Measurements from ENCODE around the gene JAM3.

DNA sequence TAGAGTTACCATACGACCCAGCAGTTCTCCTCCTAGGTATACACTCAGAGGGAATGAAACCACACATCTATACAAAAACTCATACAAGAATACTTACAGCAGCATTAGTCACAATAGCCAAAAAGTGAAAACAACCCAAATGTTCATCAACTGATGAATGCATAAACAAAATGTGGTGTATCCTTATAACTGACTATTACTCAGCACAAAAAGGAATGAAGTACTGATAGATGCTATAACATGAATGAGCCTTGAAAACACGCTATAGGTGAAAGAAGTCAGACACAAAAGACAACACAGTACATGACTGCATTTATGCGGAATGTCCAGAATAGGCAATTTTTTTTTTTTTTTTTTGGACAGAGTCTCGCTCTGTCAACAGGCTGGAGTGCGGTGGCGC, 131.8 kb downstream of the JAM3 start:
- TF ChIP-seq, protein P1, sequence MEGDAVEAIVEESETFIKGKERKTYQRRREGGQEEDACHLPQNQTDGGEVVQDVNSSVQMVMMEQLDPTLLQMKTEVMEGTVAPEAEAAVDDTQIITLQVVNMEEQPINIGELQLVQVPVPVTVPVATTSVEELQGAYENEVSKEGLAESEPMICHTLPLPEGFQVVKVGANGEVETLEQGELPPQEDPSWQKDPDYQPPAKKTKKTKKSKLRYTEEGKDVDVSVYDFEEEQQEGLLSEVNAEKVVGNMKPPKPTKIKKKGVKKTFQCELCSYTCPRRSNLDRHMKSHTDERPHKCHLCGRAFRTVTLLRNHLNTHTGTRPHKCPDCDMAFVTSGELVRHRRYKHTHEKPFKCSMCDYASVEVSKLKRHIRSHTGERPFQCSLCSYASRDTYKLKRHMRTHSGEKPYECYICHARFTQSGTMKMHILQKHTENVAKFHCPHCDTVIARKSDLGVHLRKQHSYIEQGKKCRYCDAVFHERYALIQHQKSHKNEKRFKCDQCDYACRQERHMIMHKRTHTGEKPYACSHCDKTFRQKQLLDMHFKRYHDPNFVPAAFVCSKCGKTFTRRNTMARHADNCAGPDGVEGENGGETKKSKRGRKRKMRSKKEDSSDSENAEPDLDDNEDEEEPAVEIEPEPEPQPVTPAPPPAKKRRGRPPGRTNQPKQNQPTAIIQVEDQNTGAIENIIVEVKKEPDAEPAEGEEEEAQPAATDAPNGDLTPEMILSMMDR (IDR thresholded peaks at IDR 0.05): no peak
- TF ChIP-seq NFYB (CRISPR knock-in tag; conservative IDR thresholded peaks at IDR 0.05; ENCODE audit: low read depth) (no peak), SMAD3 (CRISPR knock-in tag; IDR thresholded peaks at IDR 0.05; ENCODE audit: borderline replicate concordance) (no peak), ETV6 (CRISPR knock-in tag; IDR thresholded peaks at IDR 0.05) (no peak), TEAD4 (CRISPR knock-in tag; IDR thresholded peaks at IDR 0.05) (no peak), ZNF121 (CRISPR knock-in tag; IDR thresholded peaks at IDR 0.05) (no peak), NR2C2 (CRISPR knock-in tag; IDR thresholded peaks at IDR 0.05) (no peak), JUN (CRISPR knock-in tag; IDR thresholded peaks at IDR 0.05) (no peak), CBFB (CRISPR knock-in tag; IDR thresholded peaks at IDR 0.05; ENCODE audit: low read depth) (no peak)
- TF ChIP-seq, protein P2, sequence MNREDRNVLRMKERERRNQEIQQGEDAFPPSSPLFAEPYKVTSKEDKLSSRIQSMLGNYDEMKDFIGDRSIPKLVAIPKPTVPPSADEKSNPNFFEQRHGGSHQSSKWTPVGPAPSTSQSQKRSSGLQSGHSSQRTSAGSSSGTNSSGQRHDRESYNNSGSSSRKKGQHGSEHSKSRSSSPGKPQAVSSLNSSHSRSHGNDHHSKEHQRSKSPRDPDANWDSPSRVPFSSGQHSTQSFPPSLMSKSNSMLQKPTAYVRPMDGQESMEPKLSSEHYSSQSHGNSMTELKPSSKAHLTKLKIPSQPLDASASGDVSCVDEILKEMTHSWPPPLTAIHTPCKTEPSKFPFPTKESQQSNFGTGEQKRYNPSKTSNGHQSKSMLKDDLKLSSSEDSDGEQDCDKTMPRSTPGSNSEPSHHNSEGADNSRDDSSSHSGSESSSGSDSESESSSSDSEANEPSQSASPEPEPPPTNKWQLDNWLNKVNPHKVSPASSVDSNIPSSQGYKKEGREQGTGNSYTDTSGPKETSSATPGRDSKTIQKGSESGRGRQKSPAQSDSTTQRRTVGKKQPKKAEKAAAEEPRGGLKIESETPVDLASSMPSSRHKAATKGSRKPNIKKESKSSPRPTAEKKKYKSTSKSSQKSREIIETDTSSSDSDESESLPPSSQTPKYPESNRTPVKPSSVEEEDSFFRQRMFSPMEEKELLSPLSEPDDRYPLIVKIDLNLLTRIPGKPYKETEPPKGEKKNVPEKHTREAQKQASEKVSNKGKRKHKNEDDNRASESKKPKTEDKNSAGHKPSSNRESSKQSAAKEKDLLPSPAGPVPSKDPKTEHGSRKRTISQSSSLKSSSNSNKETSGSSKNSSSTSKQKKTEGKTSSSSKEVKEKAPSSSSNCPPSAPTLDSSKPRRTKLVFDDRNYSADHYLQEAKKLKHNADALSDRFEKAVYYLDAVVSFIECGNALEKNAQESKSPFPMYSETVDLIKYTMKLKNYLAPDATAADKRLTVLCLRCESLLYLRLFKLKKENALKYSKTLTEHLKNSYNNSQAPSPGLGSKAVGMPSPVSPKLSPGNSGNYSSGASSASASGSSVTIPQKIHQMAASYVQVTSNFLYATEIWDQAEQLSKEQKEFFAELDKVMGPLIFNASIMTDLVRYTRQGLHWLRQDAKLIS (CRISPR knock-in tag; IDR thresholded peaks at IDR 0.05; ENCODE audit: borderline replicate concordance): no peak
- TF ChIP-seq, protein P3, sequence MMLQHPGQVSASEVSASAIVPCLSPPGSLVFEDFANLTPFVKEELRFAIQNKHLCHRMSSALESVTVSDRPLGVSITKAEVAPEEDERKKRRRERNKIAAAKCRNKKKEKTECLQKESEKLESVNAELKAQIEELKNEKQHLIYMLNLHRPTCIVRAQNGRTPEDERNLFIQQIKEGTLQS (CRISPR knock-in tag; conservative IDR thresholded peaks at IDR 0.05): no peak
- TF ChIP-seq, protein P4, sequence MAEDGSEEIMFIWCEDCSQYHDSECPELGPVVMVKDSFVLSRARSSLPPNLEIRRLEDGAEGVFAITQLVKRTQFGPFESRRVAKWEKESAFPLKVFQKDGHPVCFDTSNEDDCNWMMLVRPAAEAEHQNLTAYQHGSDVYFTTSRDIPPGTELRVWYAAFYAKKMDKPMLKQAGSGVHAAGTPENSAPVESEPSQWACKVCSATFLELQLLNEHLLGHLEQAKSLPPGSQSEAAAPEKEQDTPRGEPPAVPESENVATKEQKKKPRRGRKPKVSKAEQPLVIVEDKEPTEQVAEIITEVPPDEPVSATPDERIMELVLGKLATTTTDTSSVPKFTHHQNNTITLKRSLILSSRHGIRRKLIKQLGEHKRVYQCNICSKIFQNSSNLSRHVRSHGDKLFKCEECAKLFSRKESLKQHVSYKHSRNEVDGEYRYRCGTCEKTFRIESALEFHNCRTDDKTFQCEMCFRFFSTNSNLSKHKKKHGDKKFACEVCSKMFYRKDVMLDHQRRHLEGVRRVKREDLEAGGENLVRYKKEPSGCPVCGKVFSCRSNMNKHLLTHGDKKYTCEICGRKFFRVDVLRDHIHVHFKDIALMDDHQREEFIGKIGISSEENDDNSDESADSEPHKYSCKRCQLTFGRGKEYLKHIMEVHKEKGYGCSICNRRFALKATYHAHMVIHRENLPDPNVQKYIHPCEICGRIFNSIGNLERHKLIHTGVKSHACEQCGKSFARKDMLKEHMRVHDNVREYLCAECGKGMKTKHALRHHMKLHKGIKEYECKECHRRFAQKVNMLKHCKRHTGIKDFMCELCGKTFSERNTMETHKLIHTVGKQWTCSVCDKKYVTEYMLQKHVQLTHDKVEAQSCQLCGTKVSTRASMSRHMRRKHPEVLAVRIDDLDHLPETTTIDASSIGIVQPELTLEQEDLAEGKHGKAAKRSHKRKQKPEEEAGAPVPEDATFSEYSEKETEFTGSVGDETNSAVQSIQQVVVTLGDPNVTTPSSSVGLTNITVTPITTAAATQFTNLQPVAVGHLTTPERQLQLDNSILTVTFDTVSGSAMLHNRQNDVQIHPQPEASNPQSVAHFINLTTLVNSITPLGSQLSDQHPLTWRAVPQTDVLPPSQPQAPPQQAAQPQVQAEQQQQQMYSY (CRISPR knock-in tag; IDR thresholded peaks at IDR 0.05): no peak

Data from WTC11 (cell line).